WTC11 (cell line): ENCODE measurements around the gene BCL7A. TPM values are rescaled to one million over a fixed set of nuclear protein-coding genes. Genes with fewer than 3 reads are reported as not detected.

Source experiments
- ATAC-seq: fragments of 200-7000 bp; cut with Tn5 transposase; 2 replicates; pipeline ENCODE4 v1.10.0; 2021; ENCODE audit warnings: mild to moderate bottlenecking, moderate library complexity
- CTCF ChIA-PET: fragments of 300-600 bp; sonication (Branson Sonifier 250); formaldehyde crosslinking; loops from one replicate; lab custom pipeline; 2021; ENCODE audit warnings: antibody characterized with exemption; lab: Charles Lee
- POLR2A ChIA-PET: fragments of 350-600 bp; sonication (Branson Sonifier 250); formaldehyde crosslinking; loops from one replicate; lab custom pipeline; 2021; ENCODE audit warnings: antibody characterized with exemption; lab: Charles Lee
- DNase-seq: peaks from one replicate; pipeline ENCODE4 v3.0.0; 2021; ENCODE audit warnings: low spot score
- H3K27ac Mint-ChIP-seq: 2 replicates; pipeline ENCODE4 v1.8.0; 2021; ENCODE audit warnings: mixed read lengths
- H3K27me3 Mint-ChIP-seq: 2 replicates; pipeline ENCODE4 v1.8.0; 2021; ENCODE audit warnings: low read depth, mild to moderate bottlenecking, moderate library complexity, mixed read lengths
- H3K36me3 Mint-ChIP-seq: 2 replicates; pipeline ENCODE4 v1.8.0; 2021; ENCODE audit warnings: mixed read lengths
- H3K4me1 Mint-ChIP-seq: 2 replicates; pipeline ENCODE4 v1.8.0; 2022; ENCODE audit warnings: mixed read lengths
- H3K4me3 Mint-ChIP-seq: 2 replicates; pipeline ENCODE4 v1.8.0; 2021; ENCODE audit warnings: mild to moderate bottlenecking, moderate library complexity, mixed read lengths
- H3K9me3 Mint-ChIP-seq: 2 replicates; pipeline ENCODE4 v1.8.0; 2021; ENCODE audit warnings: mixed read lengths
- AFF4 ChIP-seq: sonication (generic); formaldehyde crosslinking; IDR thresholded peaks from 2 replicates; pipeline ENCODE4 v1.8.1; 2023; ENCODE audit warnings: mild to moderate bottlenecking, missing genetic modification reagents, borderline replicate concordance
- ATF2 ChIP-seq: sonication (generic); formaldehyde crosslinking; IDR thresholded peaks from 2 replicates; pipeline ENCODE4 v1.8.1; 2022; ENCODE audit warnings: low read depth, missing genetic modification reagents, borderline replicate concordance
- ELF4 ChIP-seq: sonication (generic); formaldehyde crosslinking; IDR thresholded peaks from 2 replicates; pipeline ENCODE4 v1.8.1; 2022; ENCODE audit warnings: low read depth, mild to moderate bottlenecking, moderate library complexity, missing genetic modification reagents
- ERG ChIP-seq: fragments of 250-450 bp; sonication (Bioruptor Pico); IDR thresholded peaks from 2 replicates; pipeline ENCODE4 v1.8.0; 2021; ENCODE audit warnings: mild to moderate bottlenecking
- GABPB1 ChIP-seq: sonication (generic); formaldehyde crosslinking; IDR thresholded peaks from 2 replicates; pipeline ENCODE4 v1.8.1; 2023; ENCODE audit warnings: mild to moderate bottlenecking, missing genetic modification reagents
- HMGXB4 ChIP-seq: sonication (generic); formaldehyde crosslinking; IDR thresholded peaks from 2 replicates; pipeline ENCODE4 v1.8.1; 2023; ENCODE audit warnings: mild to moderate bottlenecking, moderate library complexity, missing genetic modification reagents
- JUN ChIP-seq: sonication (generic); formaldehyde crosslinking; IDR thresholded peaks from 2 replicates; pipeline ENCODE4 v1.8.0; 2023; ENCODE audit warnings: mild to moderate bottlenecking, missing genetic modification reagents
- NFYB ChIP-seq: sonication (generic); formaldehyde crosslinking; conservative IDR thresholded peaks from 2 replicates; pipeline ENCODE4 v1.8.0; 2022; ENCODE audit warnings: low read depth, missing genetic modification reagents
- NR3C1 ChIP-seq: sonication (generic); formaldehyde crosslinking; conservative IDR thresholded peaks from 2 replicates; pipeline ENCODE4 v1.8.1; 2023; ENCODE audit warnings: low read depth, mild to moderate bottlenecking, missing genetic modification reagents
- RELA ChIP-seq: sonication (generic); formaldehyde crosslinking; IDR thresholded peaks from 2 replicates; pipeline ENCODE4 v1.8.1; 2022; ENCODE audit warnings: missing genetic modification reagents, mild to moderate bottlenecking, borderline replicate concordance
- RORB ChIP-seq: fragments of 250-450 bp; sonication (Bioruptor Pico); IDR thresholded peaks from 2 replicates; pipeline ENCODE4 v1.9.0; 2021; ENCODE audit warnings: mild to moderate bottlenecking
- SP1 ChIP-seq: sonication (generic); formaldehyde crosslinking; conservative IDR thresholded peaks from 2 replicates; pipeline ENCODE4 v1.8.1; 2022; ENCODE audit warnings: missing genetic modification reagents
- TCF7 ChIP-seq: sonication (generic); formaldehyde crosslinking; IDR thresholded peaks from 2 replicates; pipeline ENCODE4 v1.8.0; 2022; ENCODE audit warnings: mild to moderate bottlenecking, low read depth, missing genetic modification reagents, moderate library complexity
- TP53 ChIP-seq: sonication (generic); formaldehyde crosslinking; IDR thresholded peaks from 2 replicates; pipeline ENCODE4 v1.8.1; 2023; ENCODE audit warnings: mild to moderate bottlenecking, missing genetic modification reagents
- ZNF138 ChIP-seq: sonication (generic); formaldehyde crosslinking; conservative IDR thresholded peaks from 2 replicates; pipeline ENCODE4 v1.8.1; 2022; ENCODE audit warnings: mild to moderate bottlenecking, moderate library complexity, missing genetic modification reagents
- ZNF425 ChIP-seq: fragments of 250-450 bp; sonication (Bioruptor Pico); conservative IDR thresholded peaks from 2 replicates; pipeline ENCODE4 v1.9.0; 2021; ENCODE audit warnings: mild to moderate bottlenecking
- total RNA-seq: library from RNA; stranded (reverse); gene quantifications from 3 replicates; pipeline ENCODE4 v1.2.3, GENCODE V29; 2021

Gene BCL7A
- total RNA-seq, 1 experiment from 2014 or later, result 19.7 TPM

GRCh38 chr12:121983536-121984210, 38.0 kb upstream of the BCL7A start:
- ATAC-seq, result no peak
- peaks cover 6% of the 10 kb centered on the region for H3K4me1 Mint-ChIP-seq
- ChIA-PET CTCF (interaction anchor here (0.6 kb wide), 2 partner anchors 373 to 619 kb away, joined by 3 read pairs; no protein-coding TSS in a partner anchor), POLR2A (interaction anchor here (0.6 kb wide), 2 partner anchors 26 to 1818 kb away, joined by 3 to 6 read pairs; no protein-coding TSS in a partner anchor)
- H3K36me3 Mint-ChIP-seq, result no peaks in the 10 kb centered on the region
- H3K27ac Mint-ChIP-seq, result no peak overlapping the region
- DNase-seq, result no peak
- H3K9me3 Mint-ChIP-seq, result no peaks in the 10 kb centered on the region
- TF ChIP-seq GABPB1 (CRISPR knock-in tag) (no peak), TCF7 (CRISPR knock-in tag) (no peak), SP1 (CRISPR knock-in tag) (no peak), ATF2 (no peak), RORB (CRISPR knock-in tag) (no peak), AFF4 (CRISPR knock-in tag) (no peak), NFYB (CRISPR knock-in tag) (no peak), ZNF138 (CRISPR knock-in tag) (no peak), JUN (CRISPR knock-in tag) (no peak), TP53 (CRISPR knock-in tag) (no peak), HMGXB4 (CRISPR knock-in tag) (no peak), ERG (CRISPR knock-in tag) (no peak), RELA (CRISPR knock-in tag) (no peak)
- H3K27me3 Mint-ChIP-seq, result no peaks in the 10 kb centered on the region
- H3K4me3 Mint-ChIP-seq, result no peak overlapping the region

- no peak overlapping the region for H3K27ac Mint-ChIP-seq
- ATAC-seq (no peak), DNase-seq (no peak)
- H3K9me3 Mint-ChIP-seq, result no peaks in the 10 kb centered on the region
- ChIA-PET POLR2A (no interaction called here), CTCF (interaction anchor here (0.6 kb wide), 1 partner anchor 39 kb away, joined by 3 read pairs; no protein-coding TSS in a partner anchor)
- no peaks in the 10 kb centered on the region for H3K27me3 Mint-ChIP-seq
- no peaks in the 10 kb centered on the region for H3K36me3 Mint-ChIP-seq
- no peaks in the 10 kb centered on the region for H3K4me1 Mint-ChIP-seq
- no peak overlapping the region for H3K4me3 Mint-ChIP-seq
- TF ChIP-seq AFF4 (CRISPR knock-in tag) (no peak), ELF4 (no peak), ZNF425 (CRISPR knock-in tag) (no peak), NR3C1 (CRISPR knock-in tag) (no peak), ERG (CRISPR knock-in tag) (no peak), TCF7 (CRISPR knock-in tag) (no peak)
These were observed 35.0 kb upstream of the BCL7A start for GRCh38 chr12:121986489-121987245.
